ENCODE data around the gene BMP2K.

BMP2K gene

DNA sequence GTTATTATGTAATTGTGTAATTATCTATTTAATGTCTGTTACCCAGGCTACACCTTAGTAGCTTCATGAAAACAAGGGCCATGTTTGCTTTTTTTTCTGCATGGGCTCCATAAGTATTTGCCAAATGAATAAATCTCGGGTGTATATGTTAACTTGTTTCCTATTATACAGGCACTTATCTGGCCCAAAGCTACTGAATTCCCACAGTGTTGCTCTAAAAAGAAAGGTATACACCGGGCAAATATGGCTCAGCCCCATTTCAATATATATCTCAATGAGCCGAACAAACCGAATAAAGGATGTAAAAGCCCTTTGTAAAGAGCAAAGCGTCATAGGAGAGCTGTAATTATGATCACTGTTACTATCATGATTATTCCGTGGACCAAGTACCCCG lies 162.3 kb downstream of the BMP2K start:
- peak; percentile 37 for DNase-seq

DNA sequence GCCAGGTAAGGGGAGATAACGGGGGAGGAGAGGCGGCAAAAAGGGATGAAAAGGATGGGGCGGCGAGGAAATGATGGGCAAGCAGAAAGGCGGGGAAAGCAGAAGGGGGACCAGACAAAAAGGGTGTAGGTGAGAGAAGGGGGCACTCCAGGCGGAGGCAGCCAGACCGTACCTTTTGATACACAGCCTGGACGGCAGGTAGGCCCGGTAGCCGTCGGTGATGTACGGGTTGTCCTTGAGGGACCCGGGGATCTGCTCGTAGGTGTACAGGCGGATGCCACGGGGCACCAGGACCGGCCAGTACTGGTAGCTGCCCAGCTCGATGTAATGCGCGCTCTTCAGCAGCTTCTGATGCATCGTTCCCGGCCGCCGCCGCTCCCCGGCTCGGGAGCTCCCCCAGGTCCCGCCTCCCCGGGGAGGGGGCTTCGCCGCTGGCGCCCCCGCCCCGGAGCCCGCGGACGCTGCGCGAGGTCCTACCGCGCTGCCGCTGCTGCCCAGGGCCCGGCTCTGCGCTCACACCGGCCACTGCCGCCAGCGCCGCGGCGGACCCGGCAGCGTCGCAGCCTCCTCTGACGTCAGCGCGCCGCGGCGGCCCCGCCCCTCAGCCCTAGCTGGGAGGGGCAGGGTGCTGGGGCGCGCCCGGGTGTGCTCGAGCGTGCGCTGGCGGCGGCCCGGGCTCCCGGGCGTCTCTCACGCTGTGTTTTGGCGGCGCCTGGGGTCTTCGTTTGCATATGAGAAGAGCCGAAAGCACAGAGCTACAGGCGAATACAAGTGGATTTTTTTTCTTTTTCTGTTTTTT lies 162.9 kb downstream of the BMP2K start, which contains the start of gene PAQR3:
PAQR3 (minus strand) TSS at position 571 of the 799 bp plus-strand sequence; CDS start at position 357, 214 bp downstream.
- DNase-seq = peak; percentile 87

DNA sequence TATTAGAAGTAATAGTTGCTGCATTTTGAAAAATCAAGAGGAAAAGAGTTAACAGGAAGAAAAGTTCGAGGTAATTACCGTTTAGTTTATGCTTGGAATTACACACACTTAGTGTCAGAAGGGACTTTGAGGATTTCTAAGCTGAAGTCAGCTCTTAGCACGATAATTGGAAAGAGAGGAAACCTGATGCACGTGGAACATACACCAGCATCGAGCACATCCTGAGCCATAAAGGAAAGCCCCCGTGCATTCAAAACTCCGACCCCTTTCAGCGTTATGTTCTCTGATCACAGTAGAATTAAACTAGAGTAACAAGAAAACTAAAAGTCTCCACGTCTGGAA lies 163.5 kb downstream of the BMP2K start:
- peak; percentile 57 for DNase-seq

DNA sequence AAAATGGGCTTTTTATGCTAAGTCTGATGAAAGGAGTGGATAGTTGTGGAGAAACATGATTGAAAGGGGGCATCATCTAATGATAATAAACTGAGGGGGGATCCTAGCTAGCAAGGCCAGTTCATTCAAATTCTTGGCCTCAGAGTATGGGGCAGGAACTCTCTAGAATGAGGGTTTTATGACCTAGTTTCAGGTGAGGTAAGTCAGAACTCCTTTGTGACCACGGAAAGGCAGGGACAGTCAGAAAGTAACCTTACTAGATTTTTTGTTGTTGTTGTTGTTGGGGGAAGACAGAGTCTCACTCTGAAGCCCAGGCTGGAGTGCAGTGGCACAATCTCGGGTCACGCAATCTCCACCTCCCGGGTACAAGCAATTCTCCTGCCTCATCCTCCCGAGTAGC lies 164.6 kb downstream of the BMP2K start:
- DNase-seq = no peak

DNA sequence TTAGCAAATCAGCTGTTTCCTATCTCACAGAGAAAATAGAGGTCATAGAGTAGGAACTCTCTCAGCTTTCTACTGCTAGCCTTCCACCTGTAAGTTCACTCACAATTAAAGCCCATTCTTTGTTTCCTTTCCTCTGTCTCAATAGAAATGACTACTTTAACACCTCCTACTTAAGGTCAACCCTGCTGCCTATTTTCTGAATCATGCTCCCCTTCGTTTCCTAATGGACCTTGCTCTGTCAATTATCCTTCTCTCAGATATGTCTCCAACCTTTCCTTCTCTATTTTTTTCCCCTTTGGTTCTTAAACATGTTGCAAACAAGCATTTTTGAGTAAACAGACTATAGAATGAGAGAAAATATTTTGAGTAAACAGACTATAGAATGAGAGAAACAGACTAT lies 168.2 kb downstream of the BMP2K start:
- DNase-seq = no peak

DNA sequence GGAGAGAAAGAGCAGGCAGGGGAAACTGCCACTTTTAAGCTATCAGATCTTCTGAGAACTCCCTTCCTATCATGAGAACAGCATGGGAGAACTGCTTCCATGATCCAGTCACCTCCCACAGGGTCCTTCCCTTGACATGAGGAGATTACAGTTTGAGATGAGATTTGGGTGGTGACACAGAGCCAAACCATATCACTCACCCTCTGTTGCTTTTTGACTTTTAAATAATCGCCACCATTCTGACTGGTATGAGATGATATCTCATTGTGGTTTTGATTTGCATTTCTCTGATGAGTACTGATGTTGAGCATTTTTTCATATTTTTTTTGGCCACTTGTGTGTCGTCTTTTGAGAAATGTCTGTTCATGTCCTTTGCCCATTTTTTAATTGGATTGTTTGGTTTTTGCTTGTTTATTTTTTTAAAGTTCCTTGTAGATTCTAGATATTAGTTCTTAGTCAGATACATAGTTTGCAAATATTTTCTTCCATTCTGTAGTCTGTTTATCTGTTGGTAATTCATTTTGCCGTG lies 169.6 kb downstream of the BMP2K start:
- no peak for DNase-seq

DNA sequence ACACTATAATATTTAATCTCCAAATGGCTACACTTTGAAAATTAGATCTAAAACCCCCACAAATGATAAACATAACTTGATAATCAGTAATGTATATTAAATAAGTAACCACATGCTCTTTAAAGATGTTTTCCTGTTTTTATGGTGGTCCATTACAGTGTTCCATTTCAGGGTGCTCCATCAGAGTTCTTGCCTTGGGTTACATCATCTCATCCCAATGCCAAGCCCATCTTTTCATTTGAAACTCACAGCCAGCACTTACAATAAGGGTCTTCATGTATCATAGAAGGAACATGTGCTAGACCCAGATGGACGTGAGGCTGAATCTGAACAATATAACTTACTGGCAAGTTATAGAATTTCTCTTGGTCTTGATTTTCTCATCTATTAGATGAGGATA lies 173.6 kb downstream of the BMP2K start:
- DNase-seq = no peak

DNA sequence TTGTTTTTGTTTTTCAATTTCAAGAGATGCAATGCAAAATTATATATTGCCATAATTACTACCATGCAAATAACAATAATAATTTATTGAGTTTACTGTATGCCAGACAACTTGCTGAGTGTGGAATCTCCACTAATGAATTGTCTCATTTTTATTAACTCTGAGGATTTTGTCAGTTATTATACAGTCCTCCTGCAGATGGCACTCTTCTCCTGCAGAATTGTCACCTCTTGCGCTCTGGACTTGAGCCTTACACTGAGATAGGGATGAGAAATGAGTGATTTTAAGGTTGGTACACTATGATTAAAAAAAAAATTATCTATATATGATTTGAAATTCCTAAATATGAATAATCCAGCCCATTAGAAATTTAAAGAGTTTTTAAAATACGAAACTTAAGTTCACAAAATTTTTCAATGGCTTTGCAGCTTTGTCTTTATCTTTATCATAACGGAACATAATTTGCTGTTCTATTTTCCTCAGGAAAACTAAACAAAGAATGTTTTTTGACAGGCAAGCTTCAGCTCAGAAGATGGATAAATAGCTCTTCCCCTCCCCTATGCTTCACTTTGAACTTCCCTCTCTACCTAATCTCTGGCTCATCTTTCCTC lies 175.8 kb downstream of the BMP2K start:
- peak; percentile 69 for DNase-seq

DNA sequence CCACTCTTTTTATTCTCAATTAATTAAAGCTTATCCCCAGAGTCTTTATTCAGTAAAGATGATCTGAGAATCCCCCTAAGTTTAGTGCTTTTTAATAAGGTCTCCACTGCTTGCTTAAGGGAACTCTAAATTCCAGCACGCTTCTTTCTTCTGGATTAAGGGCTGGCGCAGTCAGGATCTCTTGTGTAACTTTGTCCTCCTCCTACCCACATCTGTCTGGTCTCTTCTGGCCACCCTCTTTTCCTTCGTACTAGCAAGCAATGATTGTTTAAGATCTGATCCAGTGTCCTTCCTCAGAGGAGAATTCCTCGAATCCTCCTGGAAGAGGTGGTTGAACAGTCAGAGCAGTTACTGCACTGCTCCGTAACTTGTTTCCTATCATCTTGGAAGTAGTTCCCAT lies 177.1 kb downstream of the BMP2K start:
- DNase-seq = no peak

DNA sequence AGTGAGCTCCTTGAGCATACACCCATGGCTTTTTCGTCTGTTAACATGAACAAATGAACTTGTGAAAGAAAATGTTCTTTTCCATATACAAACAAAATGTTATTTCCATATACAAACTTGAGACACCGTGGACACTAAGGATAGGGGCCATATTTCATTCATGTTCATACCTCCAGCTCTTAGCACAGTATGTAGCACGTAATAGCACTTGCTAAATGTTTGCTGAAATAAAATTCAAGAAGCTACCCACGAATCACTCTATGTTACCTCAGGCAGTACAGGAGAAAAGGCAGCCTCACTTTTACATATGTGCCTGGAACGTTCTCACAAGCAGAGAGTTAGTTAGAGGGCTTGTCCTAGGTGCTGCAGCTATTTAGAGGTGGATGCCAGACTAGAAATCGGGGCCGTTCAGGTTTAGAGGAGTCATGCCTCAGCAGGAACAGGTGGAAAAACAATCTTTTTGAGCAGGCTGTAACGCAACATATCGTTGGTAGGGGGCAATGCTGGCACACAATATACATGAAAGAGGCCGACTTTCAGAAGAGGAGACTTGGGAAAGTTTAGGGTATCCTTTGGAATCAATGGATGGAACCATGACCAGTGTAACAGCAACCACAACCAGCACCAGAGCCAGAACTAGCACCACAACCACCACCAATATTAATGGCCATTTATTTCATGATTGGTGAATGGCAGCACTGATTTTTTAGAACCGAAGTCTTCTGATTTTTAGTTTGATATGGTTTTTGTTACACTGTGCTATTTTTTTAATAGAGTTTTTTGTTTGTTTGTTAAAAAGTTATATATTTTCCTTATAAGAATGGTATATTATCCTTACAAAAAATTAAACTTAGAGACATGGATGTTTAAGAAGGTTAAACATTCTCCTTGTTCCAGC lies 177.9 kb downstream of the BMP2K start:
- DNase-seq = peak; percentile 73

DNA sequence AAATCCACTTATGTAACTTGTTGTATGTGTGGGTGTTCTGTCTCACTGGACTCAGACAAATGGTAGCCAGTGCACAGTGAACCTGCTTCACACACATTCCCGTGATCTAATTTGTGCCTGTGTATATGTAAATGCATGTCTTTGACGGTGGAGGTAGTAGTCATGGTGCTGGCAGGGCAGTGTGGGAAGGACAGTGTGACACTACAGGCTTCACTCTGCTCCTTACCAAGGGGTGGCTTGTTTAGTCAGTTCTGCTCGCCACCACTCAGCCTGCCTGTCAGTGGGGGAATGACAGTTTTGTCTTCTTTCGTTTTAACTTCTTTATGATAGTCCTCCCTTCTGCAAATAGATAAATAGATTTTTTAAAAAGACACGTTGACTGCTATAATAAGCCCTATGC lies 180.8 kb downstream of the BMP2K start:
- DNase-seq = peak; percentile 12

DNA sequence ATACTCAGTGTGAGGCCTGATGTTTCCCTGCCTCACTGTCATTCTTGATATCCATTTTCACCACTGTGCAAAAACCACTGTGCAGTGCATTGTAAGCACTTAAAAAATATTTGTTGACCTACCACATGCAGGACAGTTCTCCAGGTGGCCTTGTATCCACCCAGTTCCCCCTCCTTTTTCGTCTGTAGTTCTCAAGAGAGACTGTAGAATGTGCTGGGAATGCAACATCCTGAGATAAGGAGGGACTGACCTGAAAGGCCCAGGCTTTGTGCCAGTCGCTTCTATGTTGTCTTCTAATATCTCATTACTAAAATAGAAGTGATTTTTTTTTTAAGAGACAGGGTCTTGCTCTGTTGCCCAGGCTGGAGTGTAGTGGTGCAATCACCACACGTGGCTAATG lies 184.8 kb downstream of the BMP2K start:
- no peak for DNase-seq

Measured in NCI-H82 (cell line).